ENCODE measurements around the gene HEPN1. TPM values are rescaled to one million over a fixed set of nuclear protein-coding genes. Genes with fewer than 3 reads are reported as not detected.

The HEPN1 gene
- total and polyA plus RNA-seq, 4 donors: 0.51 TPM; not detected in 3

DNA sequence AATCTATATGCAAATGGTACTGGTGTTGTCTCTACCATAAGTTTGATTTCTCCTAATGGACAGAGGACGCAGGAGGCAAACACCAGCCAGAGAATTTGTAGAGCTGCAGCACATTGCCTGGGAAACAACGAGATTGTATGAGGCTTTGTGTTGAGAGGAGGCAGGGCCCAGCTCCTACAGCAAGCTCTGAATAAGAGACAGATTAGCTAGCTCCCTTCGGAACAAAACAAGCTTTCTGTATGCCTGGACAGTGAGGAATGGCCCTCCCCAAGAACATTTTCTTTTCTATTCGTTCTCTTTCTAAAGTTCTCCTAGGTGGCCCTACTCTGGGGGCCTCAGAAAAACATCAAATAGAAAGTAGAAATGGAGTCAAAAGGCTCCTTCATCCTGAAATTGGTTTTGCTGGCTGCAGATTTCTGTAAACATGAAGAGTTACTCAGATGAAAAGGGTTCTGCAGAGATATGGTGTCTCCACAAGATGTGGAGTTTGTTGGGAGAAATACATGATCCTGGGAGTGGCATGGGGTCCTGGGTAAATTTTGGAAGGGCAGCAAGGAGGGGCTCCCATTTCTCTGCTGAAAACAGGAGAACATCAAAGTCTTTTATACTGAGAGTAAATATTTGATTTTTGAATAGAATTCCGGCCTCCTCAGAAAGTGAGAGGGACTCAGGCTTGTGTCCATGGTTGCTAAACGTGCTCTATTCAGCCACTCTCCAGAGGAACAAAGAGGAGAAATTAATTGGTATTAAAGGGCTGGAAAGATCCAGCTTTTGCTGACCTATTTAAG lies 23.6 kb downstream of the HEPN1 start:
- no peaks in the 10 kb centered on the region for H3K9me3 ChIP-seq (ENCODE audit: control insufficient read depth, low read length)
- H3K27me3 ChIP-seq (ENCODE audit: control insufficient read depth in 1 of 2, insufficient read depth in 2 of 2, low read length in 1 of 2): no peaks in the 10 kb centered on the region
- H3K4me3 ChIP-seq (ENCODE audit: low read length in 2 of 2): no peak overlapping the region
- 53 to 54% methylated on average over 6 of the region's 6 CpGs for WGBS, 2 donors
- intact Hi-C loops (cut with DNase I): no loop called here
- H3K4me1 ChIP-seq (ENCODE audit: control insufficient read depth in 1 of 2, insufficient read depth in 2 of 2, low read length in 2 of 2): no peaks in the 10 kb centered on the region
- no peak for ATAC-seq (ENCODE audit: low FRiP score)
- H3K36me3 ChIP-seq (ENCODE audit: control insufficient read depth in 1 of 2, insufficient read depth in 2 of 2, low read length in 1 of 2): no peaks in the 10 kb centered on the region
- H3K27ac ChIP-seq (ENCODE audit: low read depth in 1 of 2, low read length in 2 of 2): no peak overlapping the region
- no peak for DNase-seq

GRCh38 chr11:124943254-124943616 lies 24.2 kb downstream of the HEPN1 start:
- ATAC-seq (ENCODE audit: low FRiP score) (no peak), DNase-seq (no peak)
- H3K9me3 ChIP-seq (ENCODE audit: control insufficient read depth, low read length): no peaks in the 10 kb centered on the region
- H3K27me3 ChIP-seq (ENCODE audit: control insufficient read depth in 1 of 2, insufficient read depth in 2 of 2, low read length in 1 of 2): no peaks in the 10 kb centered on the region
- intact Hi-C loops (cut with DNase I): no loop called here
- no peak overlapping the region for H3K4me3 ChIP-seq (ENCODE audit: low read length in 2 of 2)
- H3K4me1 ChIP-seq (ENCODE audit: control insufficient read depth in 1 of 2, insufficient read depth in 2 of 2, low read length in 2 of 2): no peaks in the 10 kb centered on the region
- no peaks in the 10 kb centered on the region for H3K36me3 ChIP-seq (ENCODE audit: control insufficient read depth in 1 of 2, insufficient read depth in 2 of 2, low read length in 1 of 2)
- WGBS, 2 donors: 61 to 69% methylated on average over 5 of the region's 5 CpGs
- H3K27ac ChIP-seq (ENCODE audit: low read depth in 1 of 2, low read length in 2 of 2): no peak overlapping the region

DNA sequence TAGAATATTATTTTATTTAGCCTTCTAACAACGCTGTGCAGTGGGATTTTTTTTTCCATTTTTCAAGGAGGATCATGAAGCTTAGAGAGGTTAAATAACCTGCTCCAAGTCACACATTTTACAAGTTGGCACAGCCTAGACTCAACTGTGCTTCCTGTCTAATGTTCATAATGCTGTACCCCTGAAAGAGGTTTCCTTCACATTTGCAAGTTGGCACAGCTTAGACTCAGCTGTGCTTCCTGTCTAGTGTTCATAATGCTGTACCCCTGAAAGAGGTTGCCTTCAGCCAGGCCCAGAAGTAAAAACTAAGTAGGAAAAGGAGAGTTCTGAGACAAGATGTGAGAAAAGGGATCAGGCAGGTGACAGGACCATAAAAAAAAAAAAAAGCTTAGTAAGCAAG lies 24.7 kb downstream of the HEPN1 start:
- no peak overlapping the region for H3K4me3 ChIP-seq (ENCODE audit: low read length in 2 of 2)
- ATAC-seq (ENCODE audit: low FRiP score) (no peak), DNase-seq (no peak)
- no peaks in the 10 kb centered on the region for H3K9me3 ChIP-seq (ENCODE audit: control insufficient read depth, low read length)
- no peaks in the 10 kb centered on the region for H3K36me3 ChIP-seq (ENCODE audit: control insufficient read depth in 1 of 2, insufficient read depth in 2 of 2, low read length in 1 of 2)
- 74 to 79% methylated on average over 1 of the region's 1 CpG for WGBS, 2 donors
- no peaks in the 10 kb centered on the region for H3K27me3 ChIP-seq (ENCODE audit: control insufficient read depth in 1 of 2, insufficient read depth in 2 of 2, low read length in 1 of 2)
- H3K4me1 ChIP-seq (ENCODE audit: control insufficient read depth in 1 of 2, insufficient read depth in 2 of 2, low read length in 2 of 2): no peaks in the 10 kb centered on the region
- no peak overlapping the region for H3K27ac ChIP-seq (ENCODE audit: low read depth in 1 of 2, low read length in 2 of 2)
- intact Hi-C loops (cut with DNase I): no loop called here

- H3K4me1 ChIP-seq (ENCODE audit: control insufficient read depth in 1 of 2, insufficient read depth in 2 of 2, low read length in 2 of 2): no peaks in the 10 kb centered on the region
- WGBS, 2 donors: 88 to 90% methylated on average over 3 of the region's 3 CpGs
- intact Hi-C loops (cut with DNase I): no loop called here
- ATAC-seq (ENCODE audit: low FRiP score) (no peak), DNase-seq (no peak)
- H3K27ac ChIP-seq (ENCODE audit: low read depth in 1 of 2, low read length in 2 of 2): no peak overlapping the region
- no peaks in the 10 kb centered on the region for H3K36me3 ChIP-seq (ENCODE audit: control insufficient read depth in 1 of 2, insufficient read depth in 2 of 2, low read length in 1 of 2)
- no peaks in the 10 kb centered on the region for H3K27me3 ChIP-seq (ENCODE audit: control insufficient read depth in 1 of 2, insufficient read depth in 2 of 2, low read length in 1 of 2)
- peaks cover 2% of the 10 kb centered on the region for H3K9me3 ChIP-seq (ENCODE audit: control insufficient read depth, low read length)
- no peak overlapping the region for H3K4me3 ChIP-seq (ENCODE audit: low read length in 2 of 2)
Measured at GRCh38 chr11:124944565-124944964, 25.5 kb downstream of the HEPN1 start.

GRCh38 chr11:124945826-124946225 lies 26.8 kb downstream of the HEPN1 start:
- ATAC-seq (ENCODE audit: low FRiP score) (no peak), DNase-seq (no peak)
- WGBS, 2 donors: 63 to 73% methylated on average over 6 of the region's 6 CpGs
- H3K4me3 ChIP-seq (ENCODE audit: low read length in 2 of 2): no peak overlapping the region
- intact Hi-C loops (cut with DNase I): no loop called here
- no peak overlapping the region for H3K27ac ChIP-seq (ENCODE audit: low read depth in 1 of 2, low read length in 2 of 2)
- peaks cover 2% of the 10 kb centered on the region for H3K9me3 ChIP-seq (ENCODE audit: control insufficient read depth, low read length)
- no peaks in the 10 kb centered on the region for H3K36me3 ChIP-seq (ENCODE audit: control insufficient read depth in 1 of 2, insufficient read depth in 2 of 2, low read length in 1 of 2)
- no peaks in the 10 kb centered on the region for H3K4me1 ChIP-seq (ENCODE audit: control insufficient read depth in 1 of 2, insufficient read depth in 2 of 2, low read length in 2 of 2)
- H3K27me3 ChIP-seq (ENCODE audit: control insufficient read depth in 1 of 2, insufficient read depth in 2 of 2, low read length in 1 of 2): no peaks in the 10 kb centered on the region

DNA sequence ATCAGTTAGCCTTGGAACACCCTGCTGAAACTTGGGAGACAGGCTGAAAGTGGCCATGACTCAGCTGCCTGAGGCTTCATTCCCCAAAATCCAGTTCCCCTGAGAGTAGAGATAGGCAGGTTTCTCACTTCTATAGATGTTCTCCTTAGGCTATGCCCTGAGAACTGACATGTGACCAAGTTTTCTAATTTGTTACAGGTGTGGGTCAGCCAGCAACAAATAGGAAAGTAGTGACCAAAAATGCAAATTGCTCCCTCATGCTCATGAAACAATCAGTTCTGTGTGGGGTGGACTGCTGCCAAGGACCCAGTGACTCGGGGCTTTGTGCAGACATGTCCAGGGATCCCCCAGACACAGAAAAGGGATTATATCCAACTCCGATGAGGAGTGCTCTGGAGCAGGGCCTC lies 27.7 kb downstream of the HEPN1 start:
- no peaks in the 10 kb centered on the region for H3K4me1 ChIP-seq (ENCODE audit: control insufficient read depth in 1 of 2, insufficient read depth in 2 of 2, low read length in 2 of 2)
- WGBS, 2 donors: 46 to 51% methylated on average over 2 of the region's 2 CpGs
- H3K27me3 ChIP-seq (ENCODE audit: control insufficient read depth in 1 of 2, insufficient read depth in 2 of 2, low read length in 1 of 2): no peaks in the 10 kb centered on the region
- H3K27ac ChIP-seq (ENCODE audit: low read depth in 1 of 2, low read length in 2 of 2): no peak overlapping the region
- intact Hi-C loops (cut with DNase I): no loop called here
- no peak for DNase-seq
- no peaks in the 10 kb centered on the region for H3K36me3 ChIP-seq (ENCODE audit: control insufficient read depth in 1 of 2, insufficient read depth in 2 of 2, low read length in 1 of 2)
- no peak overlapping the region for H3K4me3 ChIP-seq (ENCODE audit: low read length in 2 of 2)
- ATAC-seq (ENCODE audit: low FRiP score): no peak
- peaks cover 2% of the 10 kb centered on the region for H3K9me3 ChIP-seq (ENCODE audit: control insufficient read depth, low read length)

GRCh38 chr11:124950601-124951330 lies 31.7 kb downstream of the HEPN1 start:
- DNase-seq (no peak), ATAC-seq (ENCODE audit: low FRiP score) (no peak)
- H3K27ac ChIP-seq (ENCODE audit: low read depth in 1 of 2, low read length in 2 of 2): no peak overlapping the region
- no peak overlapping the region for H3K4me3 ChIP-seq (ENCODE audit: low read length in 2 of 2)
- H3K27me3 ChIP-seq (ENCODE audit: control insufficient read depth in 1 of 2, insufficient read depth in 2 of 2, low read length in 1 of 2): no peaks in the 10 kb centered on the region
- peaks cover 2% of the 10 kb centered on the region for H3K9me3 ChIP-seq (ENCODE audit: control insufficient read depth, low read length)
- H3K4me1 ChIP-seq (ENCODE audit: control insufficient read depth in 1 of 2, insufficient read depth in 2 of 2, low read length in 2 of 2): no peaks in the 10 kb centered on the region
- no peaks in the 10 kb centered on the region for H3K36me3 ChIP-seq (ENCODE audit: control insufficient read depth in 1 of 2, insufficient read depth in 2 of 2, low read length in 1 of 2)
- intact Hi-C loops (cut with DNase I): loop anchor here (5.0 to 10.0 kb wide), 5 partner anchors 164 to 934 kb away; partner anchors contain the start of genes HYLS1 (in 1 of the 2) and TMEM218 (in 1 of the 2)

DNA sequence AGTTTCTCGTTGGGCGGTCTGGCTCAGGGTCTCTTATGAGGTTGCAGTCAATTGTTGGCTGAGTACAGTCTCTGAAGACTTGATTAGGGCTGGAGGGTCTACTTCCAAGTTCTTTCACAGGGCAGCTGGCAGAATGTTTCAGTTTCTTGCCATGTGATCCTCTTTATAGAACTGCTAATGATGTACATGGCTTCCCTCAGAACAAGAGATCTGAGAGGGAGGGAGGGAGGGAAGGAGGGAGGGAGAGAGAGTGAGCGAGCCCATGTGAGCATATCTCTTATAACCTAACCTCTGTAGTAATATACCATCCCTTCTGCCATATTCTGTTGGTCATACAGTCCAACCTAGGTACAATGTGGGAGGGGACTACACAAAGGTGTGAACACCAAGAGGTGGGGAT lies 32.3 kb downstream of the HEPN1 start:
- intact Hi-C loops (cut with DNase I): loop anchor here (5.0 to 10.0 kb wide), 5 partner anchors 163 to 933 kb away; partner anchors contain the start of genes HYLS1 (in 1 of the 2) and TMEM218 (in 1 of the 2)
- H3K4me1 ChIP-seq (ENCODE audit: control insufficient read depth in 1 of 2, insufficient read depth in 2 of 2, low read length in 2 of 2): no peaks in the 10 kb centered on the region
- WGBS, 2 donors: 77 to 80% methylated on average over 3 of the region's 3 CpGs
- ATAC-seq (ENCODE audit: low FRiP score): no peak
- no peak overlapping the region for H3K27ac ChIP-seq (ENCODE audit: low read depth in 1 of 2, low read length in 2 of 2)
- DNase-seq: no peak
- peaks cover 2% of the 10 kb centered on the region for H3K9me3 ChIP-seq (ENCODE audit: control insufficient read depth, low read length)
- H3K27me3 ChIP-seq (ENCODE audit: control insufficient read depth in 1 of 2, insufficient read depth in 2 of 2, low read length in 1 of 2): no peaks in the 10 kb centered on the region
- no peaks in the 10 kb centered on the region for H3K36me3 ChIP-seq (ENCODE audit: control insufficient read depth in 1 of 2, insufficient read depth in 2 of 2, low read length in 1 of 2)
- H3K4me3 ChIP-seq (ENCODE audit: low read length in 2 of 2): no peak overlapping the region
